Ishikawa (cell line): ENCODE measurements around the gene FIZ1.

Experiments used
- CEBPB ChIP-seq: IDR thresholded peaks from 2 replicates; pipeline ENCODE4 v1.6.1; 2012
- EP300 ChIP-seq: IDR thresholded peaks from 2 replicates; pipeline ENCODE4 v1.6.1; 2012; ENCODE audit warnings: borderline replicate concordance
- FOXM1 ChIP-seq: IDR thresholded peaks from 2 replicates; pipeline ENCODE4 v1.6.1; 2012; ENCODE audit warnings: low read depth, borderline replicate concordance
- RAD21 ChIP-seq: IDR thresholded peaks from 2 replicates; pipeline ENCODE4 v1.6.1; 2012; ENCODE audit warnings: low read depth
- TAF1 ChIP-seq: IDR thresholded peaks from 2 replicates; pipeline ENCODE4 v1.6.1; 2012; ENCODE audit warnings: low read depth, mild to moderate bottlenecking
- ZBTB7A ChIP-seq: IDR thresholded peaks from 2 replicates; pipeline ENCODE4 v1.6.1; 2012; ENCODE audit warnings: low read depth
- TF ChIP-seq, protein P1 (sequence below): IDR thresholded peaks from 2 replicates; pipeline ENCODE4 v1.6.1; 2012

DNA sequence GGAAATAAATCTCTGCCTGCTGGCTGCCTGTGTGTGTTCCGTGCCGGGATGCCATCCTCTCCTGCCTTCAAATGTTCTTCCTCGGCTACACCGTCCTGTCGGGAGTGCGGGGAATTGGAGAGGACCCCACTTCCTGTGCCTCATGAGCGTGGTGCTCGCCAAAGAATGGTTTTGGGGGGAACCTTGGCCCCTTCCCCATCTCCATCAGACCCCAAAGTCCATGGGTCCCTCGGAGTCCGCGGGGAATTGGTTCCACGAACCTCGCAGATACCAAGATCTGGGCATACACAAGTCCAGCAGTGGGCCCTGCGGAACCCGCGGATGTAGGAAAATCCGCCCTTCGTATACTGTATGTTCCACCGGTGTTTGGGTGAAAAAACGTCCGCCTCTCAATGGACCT, 3.8 kb upstream of the FIZ1 start:
- TF ChIP-seq RAD21 (no peak), EP300 (no peak), CEBPB (no peak), FOXM1 (no peak), ZBTB7A (no peak), TAF1 (no peak)
- TF ChIP-seq, protein P1, sequence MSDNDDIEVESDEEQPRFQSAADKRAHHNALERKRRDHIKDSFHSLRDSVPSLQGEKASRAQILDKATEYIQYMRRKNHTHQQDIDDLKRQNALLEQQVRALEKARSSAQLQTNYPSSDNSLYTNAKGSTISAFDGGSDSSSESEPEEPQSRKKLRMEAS: no peak
